Ramos (cell line): ENCODE results near the gene PCDHGA8.
"Not testable (repeated sequence)": the region's sequence is repeated elsewhere in the genome, so short reads cannot be mapped to it uniquely, and the experiment has no call there.

Source experiments
- in situ Hi-C: fragments of 300-500 bp; cut with MboI; formaldehyde crosslinking; loops from one replicate; pipeline ENCODE4 v1.14.3; 2022; ENCODE audit warnings: low sequenced_read_pairs; ENCODE audit not compliant: unreplicated experiment

PCDHGA8 gene

DNA sequence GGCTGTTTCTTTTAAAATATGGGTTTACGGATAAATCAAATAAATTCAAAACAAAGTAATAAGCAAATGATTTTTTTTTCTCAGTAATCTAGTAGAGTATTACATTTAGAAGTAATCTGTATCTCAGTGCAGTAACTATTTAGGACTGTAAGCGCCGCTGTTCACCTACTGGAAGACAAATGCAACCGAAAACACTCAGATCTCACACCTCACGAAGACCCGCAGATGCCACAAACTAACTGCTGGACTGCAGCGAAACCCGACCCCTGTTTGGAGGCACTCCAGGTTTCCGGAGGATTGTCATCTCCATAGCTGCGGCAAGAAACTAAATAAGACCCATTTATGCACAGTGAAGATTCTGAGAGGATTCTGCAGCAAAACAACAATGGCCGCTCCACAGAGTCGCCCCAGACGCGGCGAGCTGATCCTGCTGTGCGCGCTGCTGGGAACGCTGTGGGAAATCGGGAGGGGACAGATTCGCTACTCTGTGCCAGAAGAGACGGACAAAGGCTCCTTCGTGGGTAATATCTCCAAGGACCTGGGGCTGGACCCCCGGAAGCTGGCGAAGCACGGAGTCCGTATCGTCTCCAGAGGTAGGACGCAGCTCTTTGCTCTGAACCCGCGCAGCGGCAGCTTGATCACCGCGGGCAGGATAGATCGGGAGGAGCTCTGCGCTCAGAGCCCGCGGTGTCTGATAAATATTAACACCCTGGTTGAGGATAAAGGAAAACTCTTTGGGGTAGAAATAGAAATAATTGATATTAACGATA lies at the start of gene PCDHGA8:
Gene PCDHGA8, plus strand, starts transcription at position 205 of the 770 bp plus-strand sequence. Its CDS starts 181 bp downstream, at position 386.
- in situ Hi-C loops, result no loop called here

DNA sequence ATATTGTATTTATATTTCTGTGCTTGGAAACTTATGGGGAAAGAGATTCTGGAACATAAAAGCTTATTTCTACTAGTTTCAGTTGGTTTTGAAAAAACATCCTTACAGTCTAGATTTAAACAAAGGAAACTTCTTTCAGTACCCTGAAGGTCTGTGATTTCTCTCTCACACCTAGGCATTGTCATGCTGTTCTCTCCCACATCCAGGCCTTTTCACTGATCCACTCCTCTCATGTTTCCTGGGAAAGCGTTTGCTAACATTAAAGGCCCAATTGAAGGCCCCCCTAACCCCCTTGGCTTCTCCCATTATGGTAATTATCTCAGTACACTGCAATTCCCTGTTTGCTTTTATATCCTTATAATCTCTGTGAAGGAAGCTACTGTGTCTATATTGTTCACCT lies 49.7 kb upstream of the PCDHGA8 start:
- in situ Hi-C loops, result no loop called here

DNA sequence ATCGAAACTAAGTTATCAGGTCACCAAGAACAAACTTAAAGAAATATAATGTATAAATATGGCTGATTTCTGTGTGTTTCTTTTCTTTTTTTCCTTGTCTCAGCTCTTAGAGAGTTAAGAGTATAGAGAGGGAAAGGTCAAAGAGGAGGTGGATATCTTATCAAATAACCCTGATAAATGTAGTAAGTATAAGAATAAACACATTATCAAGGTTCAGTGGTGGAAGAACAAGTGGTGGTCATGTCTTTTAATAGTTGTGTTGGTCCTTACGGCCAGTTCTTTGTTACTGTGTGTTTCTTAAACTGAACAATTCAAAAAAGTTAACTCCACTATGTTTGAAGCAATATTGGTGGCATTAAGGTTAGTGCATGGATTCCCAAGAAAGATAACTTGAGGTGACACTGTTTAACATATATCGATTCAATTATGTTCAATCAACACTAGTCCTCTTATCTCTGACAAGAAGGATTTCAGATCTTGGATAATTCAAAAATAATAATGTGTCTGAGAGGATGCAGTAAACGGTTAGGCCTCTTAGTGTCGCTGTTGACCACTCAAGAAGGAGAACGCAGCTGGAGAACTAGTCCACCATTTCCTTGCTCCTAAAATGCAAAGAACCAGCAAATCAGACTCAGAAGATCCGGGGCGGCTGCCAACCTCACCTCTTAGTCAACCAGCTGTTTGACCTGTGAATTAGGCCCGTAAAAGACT lies 49.0 kb upstream of the PCDHGA8 start, which contains the start of gene PCDHGA3:
Gene PCDHGA3, plus strand, starts transcription at position 588 of the 711 bp plus-strand sequence. CDS start 205 bp downstream, outside the sequence.
- in situ Hi-C loops, result no loop called here

DNA sequence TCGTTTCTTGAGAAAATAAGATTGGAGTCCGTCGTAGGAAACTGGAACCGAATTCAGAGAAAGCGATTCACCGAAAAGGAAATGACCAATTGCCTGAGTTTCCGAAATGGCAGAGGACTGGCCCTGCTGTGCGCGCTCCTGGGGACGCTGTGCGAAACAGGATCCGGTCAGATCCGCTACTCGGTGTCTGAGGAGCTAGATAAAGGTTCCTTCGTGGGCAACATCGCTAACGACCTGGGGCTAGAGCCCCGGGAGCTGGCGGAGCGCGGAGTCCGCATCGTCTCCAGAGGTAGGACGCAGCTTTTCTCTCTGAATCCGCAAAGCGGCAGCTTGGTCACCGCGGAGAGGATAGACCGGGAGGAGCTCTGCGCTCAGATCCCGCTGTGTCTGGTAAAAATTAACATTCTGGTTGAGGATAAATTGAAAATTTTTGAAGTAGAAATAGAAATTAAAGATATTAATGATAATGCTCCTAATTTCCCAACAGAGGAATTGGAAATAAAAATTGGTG lies 48.4 kb upstream of the PCDHGA8 start:
- in situ Hi-C loops, result no loop called here

DNA sequence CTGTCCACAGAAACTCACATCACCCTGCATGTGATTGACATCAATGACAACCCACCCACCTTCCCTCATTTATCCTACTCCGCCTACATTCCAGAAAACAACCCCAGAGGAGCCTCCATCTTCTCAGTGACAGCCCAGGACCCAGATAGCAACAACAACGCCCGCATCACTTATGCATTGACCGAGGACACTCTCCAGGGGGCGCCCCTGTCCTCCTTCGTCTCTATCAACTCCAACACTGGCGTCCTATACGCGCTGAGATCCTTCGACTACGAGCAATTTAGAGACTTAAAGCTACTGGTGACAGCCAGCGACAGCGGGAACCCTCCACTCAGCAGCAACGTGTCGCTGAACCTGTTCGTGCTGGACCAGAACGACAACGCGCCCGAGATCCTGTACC lies 47.1 kb upstream of the PCDHGA8 start:
- in situ Hi-C loops, result no loop called here

DNA sequence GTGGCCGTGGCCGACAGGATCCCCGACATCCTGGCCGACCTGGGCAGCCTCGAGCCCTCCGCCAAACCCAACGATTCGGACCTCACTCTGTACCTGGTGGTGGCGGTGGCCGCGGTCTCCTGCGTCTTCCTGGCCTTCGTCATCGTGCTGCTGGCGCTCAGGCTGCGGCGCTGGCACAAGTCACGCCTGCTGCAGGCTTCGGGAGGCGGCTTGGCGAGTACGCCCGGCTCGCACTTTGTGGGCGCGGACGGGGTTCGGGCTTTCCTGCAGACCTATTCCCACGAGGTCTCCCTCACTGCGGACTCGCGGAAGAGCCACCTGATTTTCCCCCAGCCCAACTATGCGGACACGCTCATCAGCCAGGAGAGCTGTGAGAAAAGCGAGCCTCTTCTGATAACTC lies 46.4 kb upstream of the PCDHGA8 start:
- in situ Hi-C loops, result not testable (repeated sequence)

DNA sequence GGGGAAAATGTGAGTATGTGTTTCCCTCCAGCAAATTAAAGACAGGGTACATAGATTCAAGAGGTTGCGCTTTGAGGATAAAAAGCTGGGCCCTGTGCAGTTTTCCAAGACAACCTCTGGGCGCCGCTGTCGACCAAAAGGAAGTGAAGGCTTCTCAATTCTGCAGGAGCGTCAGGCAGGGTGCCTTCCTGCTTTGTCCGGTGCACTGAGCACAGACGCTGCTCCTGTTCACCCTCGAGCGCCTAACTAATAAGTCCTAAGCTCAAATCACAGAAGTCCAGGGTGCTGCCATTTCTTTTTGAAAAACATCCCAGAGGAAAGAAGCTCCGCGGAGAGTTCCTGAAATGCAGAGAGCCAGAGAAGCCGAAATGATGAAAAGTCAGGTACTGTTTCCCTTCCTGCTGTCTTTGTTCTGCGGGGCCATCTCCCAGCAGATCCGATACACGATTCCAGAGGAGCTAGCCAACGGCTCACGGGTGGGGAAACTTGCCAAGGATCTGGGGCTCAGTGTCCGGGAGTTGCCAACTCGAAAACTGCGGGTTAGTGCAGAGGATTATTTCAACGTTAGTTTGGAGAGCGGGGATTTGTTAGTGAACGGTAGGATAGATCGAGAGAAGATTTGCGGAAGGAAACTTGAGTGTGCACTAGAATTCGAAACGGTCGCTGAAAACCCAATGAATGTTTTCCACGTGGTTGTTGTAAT lies 42.4 kb upstream of the PCDHGA8 start, which contains the start of gene PCDHGB1:
Gene PCDHGB1, plus strand, starts transcription at position 183 of the 703 bp plus-strand sequence. Its CDS starts 162 bp downstream, at position 345.
- in situ Hi-C loops, result no loop called here

DNA sequence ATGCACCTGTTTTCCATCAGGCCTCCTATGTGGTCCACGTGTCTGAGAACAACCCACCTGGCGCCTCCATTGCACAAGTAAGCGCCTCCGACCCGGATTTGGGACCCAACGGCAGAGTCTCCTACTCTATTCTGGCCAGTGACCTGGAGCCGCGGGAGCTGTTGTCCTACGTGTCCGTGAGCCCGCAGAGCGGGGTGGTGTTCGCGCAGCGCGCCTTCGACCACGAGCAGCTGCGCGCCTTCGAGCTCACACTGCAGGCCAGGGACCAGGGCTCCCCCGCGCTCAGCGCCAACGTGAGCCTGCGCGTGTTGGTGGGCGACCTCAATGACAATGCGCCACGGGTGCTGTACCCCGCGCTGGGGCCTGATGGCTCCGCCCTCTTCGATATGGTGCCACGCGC lies 40.8 kb upstream of the PCDHGA8 start:
- in situ Hi-C loops, result no loop called here

DNA sequence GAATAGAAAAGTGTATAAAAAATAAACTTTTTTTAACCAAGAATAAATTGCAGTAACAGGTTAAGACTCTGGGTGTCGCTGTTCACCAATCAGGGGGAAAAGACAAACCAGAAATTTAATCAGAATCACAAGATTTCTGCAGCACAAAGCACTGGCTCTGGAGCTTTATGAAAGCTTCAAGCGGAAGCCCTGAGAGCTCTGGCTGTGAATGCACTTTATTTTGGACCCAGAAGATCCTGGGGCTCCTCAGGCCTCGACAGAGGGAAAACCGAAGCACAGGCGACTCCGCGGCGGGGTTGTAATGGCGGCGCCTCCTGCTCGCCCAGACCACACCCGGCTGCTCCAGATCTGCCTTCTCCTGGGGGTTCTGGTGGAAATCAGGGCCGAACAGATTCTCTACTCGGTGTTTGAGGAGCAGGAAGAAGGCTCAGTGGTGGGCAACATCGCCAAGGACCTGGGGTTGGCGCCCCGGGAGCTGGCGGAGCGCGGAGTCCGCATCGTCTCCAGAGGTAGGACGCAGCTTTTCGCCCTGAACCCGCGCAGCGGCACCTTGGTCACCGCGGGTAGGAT lies 37.4 kb upstream of the PCDHGA8 start, which contains the start of gene PCDHGA4:
Gene PCDHGA4, plus strand, starts transcription at position 122 of the 570 bp plus-strand sequence. Its CDS starts 87 bp downstream, at position 209.
- in situ Hi-C loops, result no loop called here

DNA sequence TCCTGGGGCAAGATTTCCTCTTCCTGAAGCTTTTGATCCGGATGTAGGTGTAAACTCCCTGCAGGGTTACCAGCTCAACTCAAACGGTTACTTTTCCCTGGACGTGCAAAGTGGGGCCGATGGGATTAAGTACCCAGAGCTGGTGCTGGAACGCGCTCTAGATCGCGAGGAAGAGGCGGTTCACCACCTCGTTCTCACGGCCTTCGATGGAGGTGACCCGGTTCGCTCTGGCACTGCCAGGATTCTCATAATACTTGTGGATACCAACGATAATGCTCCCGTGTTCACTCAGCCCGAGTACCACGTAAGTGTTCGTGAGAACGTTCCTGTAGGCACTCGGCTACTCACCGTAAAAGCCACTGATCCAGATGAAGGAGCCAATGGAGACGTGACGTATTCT lies 36.8 kb upstream of the PCDHGA8 start:
- in situ Hi-C loops, result no loop called here

DNA sequence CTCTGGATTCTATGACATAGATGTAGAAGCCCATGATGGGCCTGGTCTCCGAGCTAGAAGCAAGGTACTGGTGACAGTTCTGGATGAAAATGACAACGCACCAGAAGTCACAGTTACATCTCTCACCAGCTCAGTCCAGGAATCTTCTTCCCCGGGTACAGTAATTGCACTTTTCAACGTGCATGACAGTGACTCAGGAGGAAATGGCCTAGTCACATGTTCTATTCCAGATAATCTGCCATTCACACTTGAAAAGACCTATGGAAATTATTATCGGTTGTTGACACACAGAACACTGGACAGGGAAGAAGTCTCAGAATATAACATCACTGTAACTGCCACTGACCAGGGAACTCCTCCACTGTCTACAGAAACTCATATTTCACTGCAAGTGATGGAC lies 36.3 kb upstream of the PCDHGA8 start:
- in situ Hi-C loops, result no loop called here

DNA sequence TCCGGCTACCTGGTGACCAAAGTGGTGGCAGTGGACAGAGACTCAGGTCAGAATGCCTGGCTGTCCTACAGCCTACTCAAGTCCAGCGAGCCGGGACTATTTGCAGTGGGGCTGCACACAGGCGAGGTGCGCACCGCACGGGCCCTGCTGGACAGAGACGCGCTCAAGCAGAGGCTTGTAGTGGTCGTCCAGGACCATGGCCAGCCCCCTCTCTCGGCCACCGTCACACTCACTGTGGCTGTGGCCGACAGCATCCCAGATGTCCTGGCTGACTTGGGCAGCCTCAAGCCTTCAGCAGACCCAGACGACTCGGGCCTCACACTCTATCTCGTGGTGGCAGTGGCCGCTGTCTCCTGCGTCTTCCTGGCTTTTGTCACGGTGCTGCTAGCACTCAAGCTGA lies 35.5 kb upstream of the PCDHGA8 start:
- in situ Hi-C loops, result no loop called here

DNA sequence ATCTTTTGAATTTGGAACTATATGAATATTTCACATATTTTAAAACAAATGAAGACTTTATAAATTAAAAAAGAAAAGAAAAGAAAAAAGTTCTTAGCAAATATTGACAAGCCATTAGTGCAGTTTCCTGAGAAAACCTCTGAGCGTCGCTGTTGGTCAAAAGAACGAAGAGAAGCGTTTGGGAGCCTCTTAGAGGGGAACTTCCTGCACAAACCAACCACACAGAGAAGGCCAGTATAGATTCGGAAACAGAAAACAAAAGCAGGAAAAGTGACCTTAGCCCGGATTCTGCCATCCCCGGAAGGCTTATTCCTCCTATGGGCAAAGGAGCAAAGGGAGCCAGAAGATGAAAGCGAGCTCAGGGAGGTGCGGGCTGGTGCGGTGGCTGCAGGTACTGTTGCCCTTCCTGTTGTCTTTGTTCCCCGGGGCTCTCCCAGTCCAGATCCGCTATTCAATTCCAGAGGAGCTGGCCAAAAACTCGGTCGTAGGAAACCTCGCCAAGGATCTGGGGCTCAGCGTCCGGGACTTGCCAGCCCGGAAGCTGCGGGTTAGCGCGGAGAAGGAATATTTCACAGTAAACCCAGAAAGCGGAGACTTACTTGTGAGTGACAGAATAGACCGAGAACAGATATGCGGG lies 32.5 kb upstream of the PCDHGA8 start, which contains the start of gene PCDHGB2:
Gene PCDHGB2, plus strand, starts transcription at position 205 of the 637 bp plus-strand sequence. Its CDS starts 142 bp downstream, at position 347.
- in situ Hi-C loops, result no loop called here

DNA sequence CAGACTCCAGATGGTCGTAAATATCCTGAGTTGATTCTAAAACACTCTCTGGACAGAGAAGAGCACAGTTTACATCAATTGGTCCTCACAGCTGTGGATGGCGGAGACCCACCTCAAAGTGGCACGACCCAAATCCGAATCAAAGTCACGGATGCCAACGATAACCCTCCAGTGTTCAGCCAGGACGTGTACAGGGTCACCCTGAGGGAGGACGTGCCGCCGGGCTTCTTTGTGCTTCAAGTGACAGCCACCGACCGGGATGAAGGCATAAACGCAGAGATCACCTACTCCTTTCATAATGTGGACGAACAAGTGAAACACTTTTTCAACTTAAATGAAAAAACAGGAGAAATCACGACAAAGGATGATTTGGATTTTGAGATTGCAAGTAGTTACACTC lies 31.7 kb upstream of the PCDHGA8 start:
- in situ Hi-C loops, result no loop called here

DNA sequence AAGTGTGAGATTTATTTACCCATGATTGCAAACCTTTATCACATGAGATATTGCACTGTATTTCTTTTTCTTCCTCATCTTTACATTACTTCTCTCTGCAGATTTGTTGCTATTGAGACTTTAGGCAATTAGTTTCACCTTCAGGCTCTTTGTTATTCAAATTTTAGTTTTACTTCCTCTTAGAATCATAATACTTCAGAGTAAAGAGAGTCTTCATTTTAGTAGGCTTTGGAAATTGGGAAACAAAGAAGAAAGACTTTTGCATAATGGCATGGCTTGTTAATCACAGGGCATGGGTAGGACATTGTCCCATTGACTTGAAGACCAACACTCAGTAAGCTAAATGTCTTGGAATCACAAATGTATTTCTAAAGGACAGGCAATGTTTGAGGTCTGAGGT lies 29.7 kb upstream of the PCDHGA8 start:
- in situ Hi-C loops, result no loop called here

DNA sequence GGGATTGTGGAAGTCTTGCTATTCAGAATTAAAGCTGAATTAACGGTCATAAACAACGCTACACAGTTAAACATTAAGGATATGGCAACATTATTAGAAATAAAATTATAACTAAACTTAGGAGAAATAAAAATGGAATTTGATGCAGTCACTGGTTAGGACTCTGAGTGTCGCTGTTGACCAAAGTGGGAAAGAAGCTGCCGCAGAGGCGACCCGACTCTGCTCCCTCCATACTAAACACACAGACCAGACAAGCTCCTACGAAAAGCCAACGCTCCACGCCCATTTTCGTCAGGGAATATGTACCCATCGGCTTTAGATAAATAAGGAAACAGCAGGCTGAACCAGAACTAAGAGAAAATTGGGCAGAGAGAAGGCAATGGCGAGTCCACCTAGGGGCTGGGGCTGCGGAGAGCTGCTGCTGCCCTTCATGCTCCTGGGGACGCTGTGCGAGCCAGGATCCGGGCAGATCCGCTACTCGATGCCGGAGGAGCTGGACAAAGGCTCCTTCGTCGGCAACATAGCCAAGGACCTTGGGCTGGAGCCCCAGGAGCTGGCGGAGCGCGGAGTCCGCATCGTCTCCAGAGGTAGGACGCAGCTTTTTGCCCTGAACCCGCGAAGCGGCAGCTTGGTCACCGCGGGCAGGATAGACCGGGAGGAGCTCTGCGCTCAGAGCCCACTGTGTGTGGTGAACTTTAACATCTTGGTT lies 28.3 kb upstream of the PCDHGA8 start, which contains the start of gene PCDHGA5:
Gene PCDHGA5, plus strand, starts transcription at position 211 of the 709 bp plus-strand sequence. Its CDS starts 169 bp downstream, at position 380.
- in situ Hi-C loops, result no loop called here

DNA sequence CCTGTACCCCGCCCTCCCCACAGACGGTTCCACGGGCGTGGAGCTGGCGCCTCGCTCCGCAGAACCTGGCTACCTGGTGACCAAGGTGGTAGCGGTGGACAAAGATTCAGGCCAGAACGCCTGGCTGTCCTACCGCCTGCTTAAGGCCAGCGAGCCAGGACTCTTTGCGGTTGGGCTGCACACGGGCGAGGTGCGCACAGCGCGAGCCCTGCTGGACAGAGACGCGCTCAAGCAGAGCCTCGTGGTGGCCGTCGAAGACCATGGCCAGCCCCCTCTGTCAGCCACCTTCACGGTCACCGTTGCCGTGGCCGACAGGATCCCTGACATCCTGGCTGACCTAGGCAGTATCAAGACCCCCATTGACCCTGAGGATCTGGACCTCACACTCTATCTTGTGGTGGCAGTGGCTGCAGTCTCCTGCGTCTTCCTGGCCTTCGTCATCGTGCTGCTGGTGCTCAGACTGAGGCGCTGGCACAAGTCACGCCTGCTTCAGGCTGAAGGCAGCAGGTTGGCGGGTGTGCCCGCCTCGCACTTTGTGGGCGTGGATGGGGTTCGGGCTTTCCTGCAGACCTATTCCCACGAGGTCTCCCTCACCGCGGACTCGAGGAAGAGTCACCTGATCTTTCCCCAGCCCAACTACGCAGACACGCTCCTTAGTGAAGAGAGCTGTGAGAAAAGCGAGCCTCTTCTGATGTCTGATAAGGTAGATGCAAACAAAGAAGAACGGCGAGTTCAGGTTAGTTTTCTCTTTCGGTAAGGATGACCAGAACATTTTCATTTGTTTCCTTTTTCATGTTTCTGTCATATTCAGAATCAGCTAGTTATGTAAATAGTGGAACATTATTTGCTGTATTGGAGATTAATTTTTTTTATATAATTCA lies 26.2 kb upstream of the PCDHGA8 start:
- in situ Hi-C loops, result no loop called here
